Measurements from ENCODE around the gene ARHGAP21. TPM values are rescaled to one million over a fixed set of nuclear protein-coding genes. Genes with fewer than 3 reads are reported as not detected.

ARHGAP21 gene
- total and polyA plus RNA-seq, 9 of the 15 experiments (the other 6 are each of a cell fraction or from before 2014, with no cell fraction given) = 13.6 to 145 (median 60.8) TPM

DNA sequence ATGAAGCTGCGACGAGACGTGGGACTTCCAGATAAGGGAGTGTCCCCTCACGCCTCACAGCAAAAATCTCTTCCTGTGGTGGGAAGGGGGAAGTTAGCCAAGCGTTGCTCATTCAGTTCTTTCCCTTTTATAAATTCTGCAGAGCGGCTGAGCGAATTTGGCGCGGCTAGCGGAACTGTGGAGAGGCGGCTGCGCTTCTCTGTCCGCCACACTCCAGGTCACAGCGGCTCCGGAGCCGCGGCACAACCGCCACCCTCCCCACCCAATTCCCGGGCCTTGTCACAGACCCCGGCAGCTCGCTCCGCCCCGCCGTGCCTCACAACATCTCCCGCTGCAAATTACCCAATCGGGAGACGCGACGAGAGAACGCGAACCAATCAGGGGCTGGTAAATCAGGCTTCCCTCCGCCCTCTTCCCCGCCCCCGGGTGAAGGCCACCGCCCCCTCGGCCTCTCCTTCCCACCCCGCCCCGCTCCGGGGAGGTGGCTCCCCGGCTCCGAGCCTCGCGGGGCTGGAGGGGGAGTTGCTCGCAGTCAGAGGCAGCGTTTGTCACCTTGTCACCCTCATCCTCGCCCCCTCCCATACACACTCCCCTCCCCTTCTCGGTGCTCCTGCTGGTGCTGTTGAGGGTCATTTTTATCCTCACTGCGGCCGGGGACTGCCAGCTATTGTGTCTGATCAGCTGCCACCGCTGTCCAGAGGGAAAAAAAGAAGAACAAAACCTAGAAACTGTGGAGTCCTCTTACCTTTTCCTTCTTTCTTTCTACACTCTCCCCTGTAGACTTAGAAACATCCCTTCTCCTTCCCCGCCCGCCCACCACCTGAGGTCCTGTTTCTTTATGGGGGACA is 918 bp upstream of the ARHGAP21 start (continued):
- TF ChIP-seq, protein P1, sequence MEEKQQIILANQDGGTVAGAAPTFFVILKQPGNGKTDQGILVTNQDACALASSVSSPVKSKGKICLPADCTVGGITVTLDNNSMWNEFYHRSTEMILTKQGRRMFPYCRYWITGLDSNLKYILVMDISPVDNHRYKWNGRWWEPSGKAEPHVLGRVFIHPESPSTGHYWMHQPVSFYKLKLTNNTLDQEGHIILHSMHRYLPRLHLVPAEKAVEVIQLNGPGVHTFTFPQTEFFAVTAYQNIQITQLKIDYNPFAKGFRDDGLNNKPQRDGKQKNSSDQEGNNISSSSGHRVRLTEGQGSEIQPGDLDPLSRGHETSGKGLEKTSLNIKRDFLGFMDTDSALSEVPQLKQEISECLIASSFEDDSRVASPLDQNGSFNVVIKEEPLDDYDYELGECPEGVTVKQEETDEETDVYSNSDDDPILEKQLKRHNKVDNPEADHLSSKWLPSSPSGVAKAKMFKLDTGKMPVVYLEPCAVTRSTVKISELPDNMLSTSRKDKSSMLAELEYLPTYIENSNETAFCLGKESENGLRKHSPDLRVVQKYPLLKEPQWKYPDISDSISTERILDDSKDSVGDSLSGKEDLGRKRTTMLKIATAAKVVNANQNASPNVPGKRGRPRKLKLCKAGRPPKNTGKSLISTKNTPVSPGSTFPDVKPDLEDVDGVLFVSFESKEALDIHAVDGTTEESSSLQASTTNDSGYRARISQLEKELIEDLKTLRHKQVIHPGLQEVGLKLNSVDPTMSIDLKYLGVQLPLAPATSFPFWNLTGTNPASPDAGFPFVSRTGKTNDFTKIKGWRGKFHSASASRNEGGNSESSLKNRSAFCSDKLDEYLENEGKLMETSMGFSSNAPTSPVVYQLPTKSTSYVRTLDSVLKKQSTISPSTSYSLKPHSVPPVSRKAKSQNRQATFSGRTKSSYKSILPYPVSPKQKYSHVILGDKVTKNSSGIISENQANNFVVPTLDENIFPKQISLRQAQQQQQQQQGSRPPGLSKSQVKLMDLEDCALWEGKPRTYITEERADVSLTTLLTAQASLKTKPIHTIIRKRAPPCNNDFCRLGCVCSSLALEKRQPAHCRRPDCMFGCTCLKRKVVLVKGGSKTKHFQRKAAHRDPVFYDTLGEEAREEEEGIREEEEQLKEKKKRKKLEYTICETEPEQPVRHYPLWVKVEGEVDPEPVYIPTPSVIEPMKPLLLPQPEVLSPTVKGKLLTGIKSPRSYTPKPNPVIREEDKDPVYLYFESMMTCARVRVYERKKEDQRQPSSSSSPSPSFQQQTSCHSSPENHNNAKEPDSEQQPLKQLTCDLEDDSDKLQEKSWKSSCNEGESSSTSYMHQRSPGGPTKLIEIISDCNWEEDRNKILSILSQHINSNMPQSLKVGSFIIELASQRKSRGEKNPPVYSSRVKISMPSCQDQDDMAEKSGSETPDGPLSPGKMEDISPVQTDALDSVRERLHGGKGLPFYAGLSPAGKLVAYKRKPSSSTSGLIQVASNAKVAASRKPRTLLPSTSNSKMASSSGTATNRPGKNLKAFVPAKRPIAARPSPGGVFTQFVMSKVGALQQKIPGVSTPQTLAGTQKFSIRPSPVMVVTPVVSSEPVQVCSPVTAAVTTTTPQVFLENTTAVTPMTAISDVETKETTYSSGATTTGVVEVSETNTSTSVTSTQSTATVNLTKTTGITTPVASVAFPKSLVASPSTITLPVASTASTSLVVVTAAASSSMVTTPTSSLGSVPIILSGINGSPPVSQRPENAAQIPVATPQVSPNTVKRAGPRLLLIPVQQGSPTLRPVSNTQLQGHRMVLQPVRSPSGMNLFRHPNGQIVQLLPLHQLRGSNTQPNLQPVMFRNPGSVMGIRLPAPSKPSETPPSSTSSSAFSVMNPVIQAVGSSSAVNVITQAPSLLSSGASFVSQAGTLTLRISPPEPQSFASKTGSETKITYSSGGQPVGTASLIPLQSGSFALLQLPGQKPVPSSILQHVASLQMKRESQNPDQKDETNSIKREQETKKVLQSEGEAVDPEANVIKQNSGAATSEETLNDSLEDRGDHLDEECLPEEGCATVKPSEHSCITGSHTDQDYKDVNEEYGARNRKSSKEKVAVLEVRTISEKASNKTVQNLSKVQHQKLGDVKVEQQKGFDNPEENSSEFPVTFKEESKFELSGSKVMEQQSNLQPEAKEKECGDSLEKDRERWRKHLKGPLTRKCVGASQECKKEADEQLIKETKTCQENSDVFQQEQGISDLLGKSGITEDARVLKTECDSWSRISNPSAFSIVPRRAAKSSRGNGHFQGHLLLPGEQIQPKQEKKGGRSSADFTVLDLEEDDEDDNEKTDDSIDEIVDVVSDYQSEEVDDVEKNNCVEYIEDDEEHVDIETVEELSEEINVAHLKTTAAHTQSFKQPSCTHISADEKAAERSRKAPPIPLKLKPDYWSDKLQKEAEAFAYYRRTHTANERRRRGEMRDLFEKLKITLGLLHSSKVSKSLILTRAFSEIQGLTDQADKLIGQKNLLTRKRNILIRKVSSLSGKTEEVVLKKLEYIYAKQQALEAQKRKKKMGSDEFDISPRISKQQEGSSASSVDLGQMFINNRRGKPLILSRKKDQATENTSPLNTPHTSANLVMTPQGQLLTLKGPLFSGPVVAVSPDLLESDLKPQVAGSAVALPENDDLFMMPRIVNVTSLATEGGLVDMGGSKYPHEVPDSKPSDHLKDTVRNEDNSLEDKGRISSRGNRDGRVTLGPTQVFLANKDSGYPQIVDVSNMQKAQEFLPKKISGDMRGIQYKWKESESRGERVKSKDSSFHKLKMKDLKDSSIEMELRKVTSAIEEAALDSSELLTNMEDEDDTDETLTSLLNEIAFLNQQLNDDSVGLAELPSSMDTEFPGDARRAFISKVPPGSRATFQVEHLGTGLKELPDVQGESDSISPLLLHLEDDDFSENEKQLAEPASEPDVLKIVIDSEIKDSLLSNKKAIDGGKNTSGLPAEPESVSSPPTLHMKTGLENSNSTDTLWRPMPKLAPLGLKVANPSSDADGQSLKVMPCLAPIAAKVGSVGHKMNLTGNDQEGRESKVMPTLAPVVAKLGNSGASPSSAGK (IDR thresholded peaks at IDR 0.05) = peak; percentile 42
- no peak for TF ChIP-seq MAFG (tag; conservative IDR thresholded peaks at IDR 0.05)
- TF ChIP-seq KLF10 (CRISPR knock-in tag; IDR thresholded peaks at IDR 0.05) = no peak
- TF ChIP-seq, protein P2, sequence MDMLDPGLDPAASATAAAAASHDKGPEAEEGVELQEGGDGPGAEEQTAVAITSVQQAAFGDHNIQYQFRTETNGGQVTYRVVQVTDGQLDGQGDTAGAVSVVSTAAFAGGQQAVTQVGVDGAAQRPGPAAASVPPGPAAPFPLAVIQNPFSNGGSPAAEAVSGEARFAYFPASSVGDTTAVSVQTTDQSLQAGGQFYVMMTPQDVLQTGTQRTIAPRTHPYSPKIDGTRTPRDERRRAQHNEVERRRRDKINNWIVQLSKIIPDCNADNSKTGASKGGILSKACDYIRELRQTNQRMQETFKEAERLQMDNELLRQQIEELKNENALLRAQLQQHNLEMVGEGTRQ (CRISPR knock-in tag; IDR thresholded peaks at IDR 0.05) = no peak
- TF ChIP-seq, protein P3, sequence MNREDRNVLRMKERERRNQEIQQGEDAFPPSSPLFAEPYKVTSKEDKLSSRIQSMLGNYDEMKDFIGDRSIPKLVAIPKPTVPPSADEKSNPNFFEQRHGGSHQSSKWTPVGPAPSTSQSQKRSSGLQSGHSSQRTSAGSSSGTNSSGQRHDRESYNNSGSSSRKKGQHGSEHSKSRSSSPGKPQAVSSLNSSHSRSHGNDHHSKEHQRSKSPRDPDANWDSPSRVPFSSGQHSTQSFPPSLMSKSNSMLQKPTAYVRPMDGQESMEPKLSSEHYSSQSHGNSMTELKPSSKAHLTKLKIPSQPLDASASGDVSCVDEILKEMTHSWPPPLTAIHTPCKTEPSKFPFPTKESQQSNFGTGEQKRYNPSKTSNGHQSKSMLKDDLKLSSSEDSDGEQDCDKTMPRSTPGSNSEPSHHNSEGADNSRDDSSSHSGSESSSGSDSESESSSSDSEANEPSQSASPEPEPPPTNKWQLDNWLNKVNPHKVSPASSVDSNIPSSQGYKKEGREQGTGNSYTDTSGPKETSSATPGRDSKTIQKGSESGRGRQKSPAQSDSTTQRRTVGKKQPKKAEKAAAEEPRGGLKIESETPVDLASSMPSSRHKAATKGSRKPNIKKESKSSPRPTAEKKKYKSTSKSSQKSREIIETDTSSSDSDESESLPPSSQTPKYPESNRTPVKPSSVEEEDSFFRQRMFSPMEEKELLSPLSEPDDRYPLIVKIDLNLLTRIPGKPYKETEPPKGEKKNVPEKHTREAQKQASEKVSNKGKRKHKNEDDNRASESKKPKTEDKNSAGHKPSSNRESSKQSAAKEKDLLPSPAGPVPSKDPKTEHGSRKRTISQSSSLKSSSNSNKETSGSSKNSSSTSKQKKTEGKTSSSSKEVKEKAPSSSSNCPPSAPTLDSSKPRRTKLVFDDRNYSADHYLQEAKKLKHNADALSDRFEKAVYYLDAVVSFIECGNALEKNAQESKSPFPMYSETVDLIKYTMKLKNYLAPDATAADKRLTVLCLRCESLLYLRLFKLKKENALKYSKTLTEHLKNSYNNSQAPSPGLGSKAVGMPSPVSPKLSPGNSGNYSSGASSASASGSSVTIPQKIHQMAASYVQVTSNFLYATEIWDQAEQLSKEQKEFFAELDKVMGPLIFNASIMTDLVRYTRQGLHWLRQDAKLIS (CRISPR knock-in tag; IDR thresholded peaks at IDR 0.05) = 0 out of 2 replicates have a peak, but pooled peaks have one; percentile 28
- no peak for TF ChIP-seq ZNF146 (CRISPR knock-in tag; IDR thresholded peaks at IDR 0.05; ENCODE audit: unreplicated experiment)
